HepG2 (cell line): Measurements from ENCODE around the gene MTX1. TPM values are rescaled to one million over a fixed set of nuclear protein-coding genes. Genes with fewer than 3 reads are reported as not detected.
A peak's percentile ranks its signal among the peaks of the same experiment; 100 is the strongest.

Source experiments
- CEBPB ChIP-seq: IDR thresholded peaks from 2 replicates; pipeline ENCODE4 v1.6.1; 2011; ENCODE audit warnings: low read depth, low read length, improper control_type of control experiment, borderline replicate concordance
- FOSL1 ChIP-seq: sonication (generic); formaldehyde crosslinking; IDR thresholded peaks from 2 replicates; pipeline ENCODE4 v1.9.0; 2021; ENCODE audit warnings: missing genetic modification reagents, borderline replicate concordance
- FOXC1 ChIP-seq: sonication (generic); formaldehyde crosslinking; IDR thresholded peaks from 2 replicates; pipeline ENCODE4 v1.8.0; 2022; ENCODE audit warnings: mild to moderate bottlenecking, missing genetic modification reagents, borderline replicate concordance
- GPN1 ChIP-seq: sonication (generic); formaldehyde crosslinking; IDR thresholded peaks from 2 replicates; pipeline ENCODE4 v1.5.1; 2020; ENCODE audit warnings: missing genetic modification reagents, borderline replicate concordance
- KDM5B ChIP-seq: sonication (generic); formaldehyde crosslinking; IDR thresholded peaks from 2 replicates; pipeline ENCODE4 v1.4.0; 2020; ENCODE audit warnings: missing genetic modification reagents, mild to moderate bottlenecking, borderline replicate concordance
- MLLT10 ChIP-seq: sonication (generic); formaldehyde crosslinking; IDR thresholded peaks from 2 replicates; pipeline ENCODE4 v1.4.0; 2020; ENCODE audit warnings: missing genetic modification reagents
- MYC ChIP-seq: sonication (generic); formaldehyde crosslinking; IDR thresholded peaks from 2 replicates; pipeline ENCODE4 v1.9.0; 2021; ENCODE audit warnings: missing genetic modification reagents, borderline replicate concordance
- MYNN ChIP-seq: sonication (generic); formaldehyde crosslinking; IDR thresholded peaks from 2 replicates; pipeline ENCODE4 v1.4.0; 2020; ENCODE audit warnings: mild to moderate bottlenecking, low read depth, missing genetic modification reagents
- NR2F6 ChIP-seq, 2 experiments: IDR thresholded peaks; 2 replicates each; pipeline ENCODE4 v1.6.1; 2016; ENCODE audit warnings: antibody characterized with exemption in 1 of 2, mild to moderate bottlenecking in 1 of 2
- SAFB2 ChIP-seq: sonication (generic); formaldehyde crosslinking; IDR thresholded peaks from 2 replicates; pipeline ENCODE4 v1.5.1; 2020; ENCODE audit warnings: missing genetic modification reagents, low read depth, mild to moderate bottlenecking, borderline replicate concordance
- SALL2 ChIP-seq: sonication (generic); formaldehyde crosslinking; IDR thresholded peaks from 2 replicates; pipeline ENCODE4 v1.8.1; 2023; ENCODE audit warnings: mild to moderate bottlenecking, missing genetic modification reagents, inconsistent platforms
- SMARCC2 ChIP-seq: fragments of 450-650 bp; IDR thresholded peaks from 2 replicates; pipeline ENCODE4 v1.6.1; 2017; ENCODE audit warnings: antibody characterized with exemption, mild to moderate bottlenecking
- SPEN ChIP-seq: sonication (generic); formaldehyde crosslinking; IDR thresholded peaks from 2 replicates; pipeline ENCODE4 v1.5.1; 2020; ENCODE audit warnings: low read depth, mild to moderate bottlenecking, missing genetic modification reagents
- TEAD3 ChIP-seq: optimal IDR thresholded peaks from 2 replicates; pipeline ENCODE3; 2016; ENCODE audit warnings: borderline replicate concordance
- ZFP41 ChIP-seq: sonication (generic); formaldehyde crosslinking; IDR thresholded peaks from 2 replicates; pipeline ENCODE4 v1.4.0; 2020; ENCODE audit warnings: mild to moderate bottlenecking, missing genetic modification reagents, borderline replicate concordance
- ZFYVE20 ChIP-seq: sonication (generic); formaldehyde crosslinking; IDR thresholded peaks from 2 replicates; pipeline ENCODE4 v1.8.0; 2023; ENCODE audit warnings: low read depth, mild to moderate bottlenecking, moderate library complexity, missing genetic modification reagents, borderline replicate concordance
- ZNF143 ChIP-seq: sonication (generic); formaldehyde crosslinking; IDR thresholded peaks from 2 replicates; pipeline ENCODE4 v1.4.0; 2020; ENCODE audit warnings: missing genetic modification reagents
- ZNF296 ChIP-seq: sonication (generic); formaldehyde crosslinking; conservative IDR thresholded peaks from 2 replicates; pipeline ENCODE4 v1.5.0; 2020; ENCODE audit warnings: mild to moderate bottlenecking, missing genetic modification reagents
- ZNF530 ChIP-seq: sonication (generic); formaldehyde crosslinking; IDR thresholded peaks from 2 replicates; pipeline ENCODE4 v1.5.0; 2020; ENCODE audit warnings: low read depth, mild to moderate bottlenecking, missing genetic modification reagents
- ZNF564 ChIP-seq: sonication (generic); formaldehyde crosslinking; IDR thresholded peaks from 2 replicates; pipeline ENCODE4 v1.8.1; 2023; ENCODE audit warnings: mild to moderate bottlenecking, missing genetic modification reagents
- ZNF569 ChIP-seq: sonication (generic); formaldehyde crosslinking; IDR thresholded peaks from 2 replicates; pipeline ENCODE4 v1.5.0; 2020; ENCODE audit warnings: mild to moderate bottlenecking, missing genetic modification reagents, moderate library complexity, borderline replicate concordance
- ZNF776 ChIP-seq: sonication (generic); formaldehyde crosslinking; IDR thresholded peaks from 2 replicates; pipeline ENCODE4 v1.4.0; 2020; ENCODE audit warnings: mild to moderate bottlenecking, missing genetic modification reagents
- ZNF788 ChIP-seq: sonication (generic); formaldehyde crosslinking; IDR thresholded peaks from 2 replicates; pipeline ENCODE4 v1.5.0; 2020; ENCODE audit warnings: mild to moderate bottlenecking, missing genetic modification reagents, borderline replicate concordance
- ZNF83 ChIP-seq: sonication (generic); formaldehyde crosslinking; IDR thresholded peaks from 2 replicates; pipeline ENCODE4 v1.4.0; 2020; ENCODE audit warnings: missing genetic modification reagents, mild to moderate bottlenecking, borderline replicate concordance
- ZSCAN22 ChIP-seq: sonication (generic); formaldehyde crosslinking; IDR thresholded peaks from 2 replicates; pipeline ENCODE4 v1.4.0; 2020; ENCODE audit warnings: mild to moderate bottlenecking, missing genetic modification reagents
- ZZZ3 ChIP-seq: sonication (generic); formaldehyde crosslinking; IDR thresholded peaks from 2 replicates; pipeline ENCODE4 v1.4.0; 2020; ENCODE audit warnings: missing genetic modification reagents, mild to moderate bottlenecking, borderline replicate concordance
- polyA plus RNA-seq, 8 experiments: library from polyadenylated mRNA; depleted of rRNA in 3 of 8; stranded (reverse) in 7 of 8; unstranded in 1 of 8; fragments of >200 nt; fragmentation: Illumina TruSeq in 4 of 8; extraction: Trizol in 4 of 8; gene quantifications; 2 replicates each; pipeline versions ENCODE4 v1.2.1 to v1.2.3, GENCODE V29; 2011 to 2016; ENCODE audit warnings: low read depth in 4 of 8, missing spikeins in 1 of 8, mixed read lengths in 1 of 8; ENCODE audit not compliant: insufficient read depth in 1 of 8
- total RNA-seq, 5 experiments: library from RNA; depleted of rRNA; stranded (reverse); fragments of >200 nt; fragmentation: Illumina TruSeq; extraction: Trizol; gene quantifications; 2 replicates each; pipeline ENCODE4 v1.2.3, GENCODE V29; 2016; ENCODE audit warnings: low read depth in 1 of 5
- TF ChIP-seq, protein P1 (sequence below): sonication (generic); formaldehyde crosslinking; IDR thresholded peaks from 2 replicates; pipeline ENCODE4 v1.4.0; 2020; ENCODE audit warnings: missing genetic modification reagents
- TF ChIP-seq, protein P2 (sequence below): sonication (generic); formaldehyde crosslinking; IDR thresholded peaks from 2 replicates; pipeline ENCODE4 v1.9.0; 2021; ENCODE audit warnings: missing genetic modification reagents, mild to moderate bottlenecking, borderline replicate concordance

Gene MTX1
- total and polyA plus RNA-seq, 2 of the 13 experiments (the other 11 are each of a cell fraction or from before 2014, with no cell fraction given), result 64.5 to 72.6 TPM

DNA sequence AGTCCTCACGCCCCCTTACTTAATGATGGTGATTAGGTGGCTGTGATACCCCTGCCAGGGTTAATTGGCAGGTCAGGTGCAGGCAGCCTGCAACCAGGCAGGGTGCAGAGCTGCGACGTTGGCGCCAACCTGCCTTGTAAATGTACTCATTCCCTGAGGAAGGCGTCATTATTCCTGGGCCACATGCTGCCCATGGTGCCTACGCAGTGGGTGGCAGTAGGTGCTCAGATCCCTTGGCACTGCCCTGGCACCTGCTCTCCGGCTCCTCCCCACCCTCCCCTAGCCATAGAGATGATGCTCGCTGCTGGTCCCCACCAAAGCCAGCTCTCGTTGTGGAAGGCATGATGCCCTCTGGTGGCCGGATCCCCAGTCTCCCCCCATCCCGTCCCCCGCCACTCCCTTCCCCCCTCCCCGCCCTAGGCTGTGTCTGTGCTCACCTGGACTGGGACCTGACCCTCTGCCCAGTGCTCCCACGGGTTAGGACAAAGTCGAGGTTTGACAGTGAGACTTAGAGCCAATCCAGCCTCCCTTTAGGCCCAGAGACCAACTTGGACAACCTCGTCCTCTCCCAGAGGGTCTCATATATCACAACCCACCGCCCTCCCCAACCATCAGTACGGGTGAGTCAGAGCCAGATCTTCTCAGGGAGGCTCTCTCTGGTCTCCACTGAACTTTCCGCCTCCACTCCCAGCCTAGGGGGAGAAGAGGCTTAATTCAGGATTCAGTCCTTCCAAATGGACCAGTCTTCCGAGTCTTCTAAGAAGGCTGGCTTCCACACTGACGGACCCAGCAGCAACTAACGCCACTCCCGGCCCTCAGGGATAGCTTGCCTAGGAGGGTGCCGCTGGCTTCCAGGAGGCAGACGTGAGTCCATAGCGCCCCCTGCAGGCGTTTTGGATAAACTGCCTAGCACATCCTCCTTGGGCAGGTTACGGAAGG lies 41.1 kb upstream of the MTX1 start (continued):
- no peak for TF ChIP-seq ZFP41 (CRISPR knock-in tag)
- TF ChIP-seq ZNF530 (CRISPR knock-in tag), result no peak
- TF ChIP-seq MLLT10 (CRISPR knock-in tag), result no peak
- peak; percentile 19 for TF ChIP-seq TEAD3
- no peak for TF ChIP-seq SPEN (CRISPR knock-in tag)
- TF ChIP-seq ZNF143, result no peak
- TF ChIP-seq, protein P1, sequence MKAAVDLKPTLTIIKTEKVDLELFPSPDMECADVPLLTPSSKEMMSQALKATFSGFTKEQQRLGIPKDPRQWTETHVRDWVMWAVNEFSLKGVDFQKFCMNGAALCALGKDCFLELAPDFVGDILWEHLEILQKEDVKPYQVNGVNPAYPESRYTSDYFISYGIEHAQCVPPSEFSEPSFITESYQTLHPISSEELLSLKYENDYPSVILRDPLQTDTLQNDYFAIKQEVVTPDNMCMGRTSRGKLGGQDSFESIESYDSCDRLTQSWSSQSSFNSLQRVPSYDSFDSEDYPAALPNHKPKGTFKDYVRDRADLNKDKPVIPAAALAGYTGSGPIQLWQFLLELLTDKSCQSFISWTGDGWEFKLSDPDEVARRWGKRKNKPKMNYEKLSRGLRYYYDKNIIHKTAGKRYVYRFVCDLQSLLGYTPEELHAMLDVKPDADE (CRISPR knock-in tag), result no peak
- TF ChIP-seq ZNF83 (CRISPR knock-in tag), result no peak
- no peak; the same call in 1 of the 2 replicates for TF ChIP-seq SAFB2
- no peak for TF ChIP-seq ZNF296 (CRISPR knock-in tag)
- TF ChIP-seq ZNF776 (CRISPR knock-in tag), result peak; percentile 44; the same call in 1 of the 2 replicates
- TF ChIP-seq SALL2 (CRISPR knock-in tag), result no peak
- peak; percentile 54; the same call in 1 of the 2 replicates for TF ChIP-seq KDM5B (CRISPR knock-in tag)
- TF ChIP-seq ZZZ3 (CRISPR knock-in tag), result no peak
- TF ChIP-seq MYNN (CRISPR knock-in tag), result no peak
- TF ChIP-seq, protein P2, sequence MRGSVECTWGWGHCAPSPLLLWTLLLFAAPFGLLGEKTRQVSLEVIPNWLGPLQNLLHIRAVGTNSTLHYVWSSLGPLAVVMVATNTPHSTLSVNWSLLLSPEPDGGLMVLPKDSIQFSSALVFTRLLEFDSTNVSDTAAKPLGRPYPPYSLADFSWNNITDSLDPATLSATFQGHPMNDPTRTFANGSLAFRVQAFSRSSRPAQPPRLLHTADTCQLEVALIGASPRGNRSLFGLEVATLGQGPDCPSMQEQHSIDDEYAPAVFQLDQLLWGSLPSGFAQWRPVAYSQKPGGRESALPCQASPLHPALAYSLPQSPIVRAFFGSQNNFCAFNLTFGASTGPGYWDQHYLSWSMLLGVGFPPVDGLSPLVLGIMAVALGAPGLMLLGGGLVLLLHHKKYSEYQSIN (CRISPR knock-in tag), result no peak
- no peak for TF ChIP-seq CEBPB
- TF ChIP-seq FOXC1 (CRISPR knock-in tag), result no peak
- no peak for TF ChIP-seq FOSL1
- TF ChIP-seq ZSCAN22, result no peak
- no peak for TF ChIP-seq ZFYVE20 (CRISPR knock-in tag)
- no peak for TF ChIP-seq NR2F6 (IDR thresholded peaks at IDR 0.05)
- TF ChIP-seq NR2F6 (CRISPR knock-in tag; IDR thresholded peaks at IDR 0.05), result peak; percentile 48; the same call in 1 of the 2 replicates
- no peak for TF ChIP-seq SMARCC2
- no peak; the same call in 1 of the 2 replicates for TF ChIP-seq MYC (CRISPR knock-in tag)
- no peak for TF ChIP-seq ZNF569 (CRISPR knock-in tag)
- TF ChIP-seq GPN1 (CRISPR knock-in tag), result no peak
- no peak for TF ChIP-seq ZNF564 (CRISPR knock-in tag)
- peak; percentile 39; the same call in 1 of the 2 replicates for TF ChIP-seq ZNF788 (CRISPR knock-in tag)
